HG02852 (cell line): ENCODE measurements around the gene ITFG1.
A peak's percentile ranks its signal among the peaks of the same experiment; 100 is the strongest.
"Not testable (repeated sequence)": the region's sequence is repeated elsewhere in the genome, so short reads cannot be mapped to it uniquely, and the experiment has no call there.

Experiments used
- ATAC-seq: cut with Tn5 transposase; IDR thresholded peaks from one replicate; pipeline ENCODE4 v1.9.1; 2021; ENCODE audit warnings: mild to moderate bottlenecking, moderate library complexity; ENCODE audit not compliant: unreplicated experiment

The ITFG1 gene

GRCh38 chr16:47424846-47425245 is 36.0 kb downstream of the ITFG1 start:
- ATAC-seq: no peak

- ATAC-seq: no peak
These were observed 44.0 kb downstream of the ITFG1 start for GRCh38 chr16:47416869-47417268.

- no peak for ATAC-seq
These were observed 47.8 kb downstream of the ITFG1 start for GRCh38 chr16:47413041-47413440.

GRCh38 chr16:47408491-47408890 is 52.4 kb downstream of the ITFG1 start:
- no peak for ATAC-seq

GRCh38 chr16:47395733-47396498 is 64.9 kb downstream of the ITFG1 start:
- ATAC-seq: no peak

- peak; percentile 92 for ATAC-seq
These were observed 68.8 kb downstream of the ITFG1 start for GRCh38 chr16:47392081-47392480.

GRCh38 chr16:47388705-47389104 is 72.2 kb downstream of the ITFG1 start:
- no peak for ATAC-seq

- ATAC-seq: no peak
These were observed 73.7 kb downstream of the ITFG1 start for GRCh38 chr16:47387026-47387734.

- ATAC-seq: no peak
These were observed 74.6 kb downstream of the ITFG1 start for GRCh38 chr16:47386201-47386718.

GRCh38 chr16:47382362-47382761 is 78.5 kb downstream of the ITFG1 start:
- no peak for ATAC-seq

GRCh38 chr16:47377154-47377553 is 83.7 kb downstream of the ITFG1 start:
- ATAC-seq: no peak

GRCh38 chr16:47375423-47375822 is 85.4 kb downstream of the ITFG1 start:
- no peak for ATAC-seq

- ATAC-seq: no peak
These were observed 86.2 kb downstream of the ITFG1 start for GRCh38 chr16:47374629-47375028.

- ATAC-seq: no peak
These were observed 89.4 kb downstream of the ITFG1 start for GRCh38 chr16:47371271-47372014.

- no peak for ATAC-seq
These were observed 90.3 kb downstream of the ITFG1 start for GRCh38 chr16:47370536-47370935.

GRCh38 chr16:47366228-47366627 is 94.6 kb downstream of the ITFG1 start:
- no peak for ATAC-seq

GRCh38 chr16:47363761-47364160 is 97.1 kb downstream of the ITFG1 start:
- ATAC-seq: no peak

- no peak for ATAC-seq
These were observed 101.4 kb downstream of the ITFG1 start for GRCh38 chr16:47359478-47359877.

- no peak for ATAC-seq
These were observed 102.0 kb downstream of the ITFG1 start for GRCh38 chr16:47358816-47359215.

- ATAC-seq: not testable (repeated sequence)
These were observed 111.8 kb downstream of the ITFG1 start for GRCh38 chr16:47349029-47349428.

- not testable (repeated sequence) for ATAC-seq
These were observed 113.7 kb downstream of the ITFG1 start for GRCh38 chr16:47347021-47347696.
